H9 (cell line): Measurements from ENCODE around the gene BRD8. TPM values are rescaled to one million over a fixed set of nuclear protein-coding genes. Genes with fewer than 3 reads are reported as not detected.

Experiments used
- DNase-seq: peaks from one replicate; pipeline ENCODE4 v3.0.0-alpha.2; 2017
- H2AFZ ChIP-seq: one replicate; pipeline ENCODE4 v1.6.1; 2013; ENCODE audit warnings: mild to moderate bottlenecking, low read length, control low read depth, moderate library complexity
- H2AK5ac ChIP-seq: 2 replicates; pipeline ENCODE4 v1.6.1; 2013; ENCODE audit warnings: low read length, control low read depth, mixed read lengths; ENCODE audit not compliant: insufficient read length
- H2BK120ac ChIP-seq: one replicate; pipeline ENCODE4 v1.6.1; 2013; ENCODE audit warnings: low read depth, mild to moderate bottlenecking, low read length, control low read depth, inconsistent platforms; ENCODE audit not compliant: poor library complexity, severe bottlenecking
- H2BK12ac ChIP-seq: 2 replicates; pipeline ENCODE4 v1.6.1; 2013; ENCODE audit warnings: low read length, control low read depth, mixed read lengths, low read depth; ENCODE audit not compliant: insufficient read length
- H2BK15ac ChIP-seq: 2 replicates; pipeline ENCODE4 v1.6.1; 2013; ENCODE audit warnings: low read depth, low read length, control low read depth
- H2BK20ac ChIP-seq: one replicate; pipeline ENCODE4 v1.6.1; 2013; ENCODE audit warnings: low read depth, mild to moderate bottlenecking, low read length, control low read depth, inconsistent platforms; ENCODE audit not compliant: poor library complexity, severe bottlenecking
- H2BK5ac ChIP-seq: 2 replicates; pipeline ENCODE4 v1.6.1; 2013; ENCODE audit warnings: low read length, control low read depth, mixed read lengths; ENCODE audit not compliant: insufficient read length
- H3K14ac ChIP-seq: 2 replicates; pipeline ENCODE4 v1.6.1; 2013; ENCODE audit warnings: low read length, control low read depth; ENCODE audit not compliant: insufficient read depth
- H3K18ac ChIP-seq: 2 replicates; pipeline ENCODE4 v1.6.1; 2013; ENCODE audit warnings: low read depth, mild to moderate bottlenecking, mixed read lengths, low read length, control low read depth; ENCODE audit not compliant: insufficient read length
- H3K23ac ChIP-seq: 2 replicates; pipeline ENCODE4 v1.6.1; 2013; ENCODE audit warnings: low read length, control low read depth, mixed read lengths, low read depth; ENCODE audit not compliant: insufficient read length
- H3K23me2 ChIP-seq: 2 replicates; pipeline ENCODE4 v1.6.1; 2013; ENCODE audit warnings: low read depth, mild to moderate bottlenecking, mixed read lengths, low read length, control low read depth; ENCODE audit not compliant: insufficient read length, poor library complexity, severe bottlenecking
- H3K27ac ChIP-seq: 2 replicates; pipeline ENCODE4 v1.5.1; 2013; ENCODE audit warnings: low read length, control low read depth, mixed read lengths, low read depth; ENCODE audit not compliant: insufficient read length
- H3K27me3 ChIP-seq: 2 replicates; pipeline ENCODE4 v1.6.1; 2013; ENCODE audit warnings: low read length, control low read depth, inconsistent platforms; ENCODE audit not compliant: insufficient read depth
- H3K4ac ChIP-seq: 2 replicates; pipeline ENCODE4 v1.6.1; 2013; ENCODE audit warnings: low read depth, mild to moderate bottlenecking, control low read depth, inconsistent platforms, low read length, moderate library complexity
- H3K4me1 ChIP-seq: 2 replicates; pipeline ENCODE4 v1.6.1; 2013; ENCODE audit warnings: low read length, control low read depth, inconsistent platforms; ENCODE audit not compliant: insufficient read depth
- H3K4me2 ChIP-seq: 2 replicates; pipeline ENCODE4 v1.6.1; 2013; ENCODE audit warnings: low read length, control low read depth, mixed read lengths; ENCODE audit not compliant: insufficient read length, insufficient read depth
- H3K56ac ChIP-seq: 2 replicates; pipeline ENCODE4 v1.6.1; 2013; ENCODE audit warnings: low read depth, mild to moderate bottlenecking, mixed read lengths, low read length, control low read depth; ENCODE audit not compliant: insufficient read length
- H3K79me1 ChIP-seq: 2 replicates; pipeline ENCODE4 v1.6.1; 2013; ENCODE audit warnings: low read depth, mild to moderate bottlenecking, moderate library complexity, low read length, control low read depth, inconsistent platforms; ENCODE audit not compliant: insufficient read depth, poor library complexity, severe bottlenecking
- H3K79me2 ChIP-seq: 2 replicates; pipeline ENCODE4 v1.6.1; 2013; ENCODE audit warnings: low read length, control low read depth, inconsistent platforms; ENCODE audit not compliant: insufficient read depth
- H3K9ac ChIP-seq: 2 replicates; pipeline ENCODE4 v1.6.1; 2013; ENCODE audit warnings: low read length, control low read depth, mixed read lengths; ENCODE audit not compliant: insufficient read length; ENCODE audit errors: extremely low read depth
- H3K9me3 ChIP-seq: one replicate; pipeline ENCODE4 v1.6.1; 2013; ENCODE audit warnings: low read depth, low read length, inconsistent platforms; ENCODE audit not compliant: control insufficient read depth
- H3T11ph ChIP-seq: one replicate; pipeline ENCODE4 v1.6.1; 2013; ENCODE audit warnings: mild to moderate bottlenecking, low read length, control low read depth, inconsistent platforms
- H4K20me1 ChIP-seq: one replicate; pipeline ENCODE4 v1.6.1; 2013; ENCODE audit not compliant: control insufficient read depth, insufficient read length, insufficient read depth
- H4K5ac ChIP-seq: 2 replicates; pipeline ENCODE4 v1.6.1; 2013; ENCODE audit warnings: low read depth, mild to moderate bottlenecking, mixed read lengths, low read length, control low read depth; ENCODE audit not compliant: insufficient read length
- H4K8ac ChIP-seq: replicated peaks from 2 replicates; pipeline ENCODE4 v1.6.1; 2013; ENCODE audit warnings: low read length, control low read depth, mixed read lengths, low read depth; ENCODE audit not compliant: insufficient read length
- H4K91ac ChIP-seq: 2 replicates; pipeline ENCODE4 v1.6.1; 2013; ENCODE audit warnings: low read depth, mild to moderate bottlenecking, moderate library complexity, mixed read lengths, low read length, control low read depth; ENCODE audit not compliant: insufficient read length
- H3K27ac Mint-ChIP-seq, 3 experiments: 2 replicates in 2 of 3; 3 replicates in 1 of 3; pipeline ENCODE4 v1.8.0; 2020 to 2021; ENCODE audit warnings: mixed read lengths in 3 of 3, mild to moderate bottlenecking in 1 of 3, moderate library complexity in 1 of 3
- H3K27me3 Mint-ChIP-seq: 2 replicates; pipeline ENCODE4 v1.8.0; 2021; ENCODE audit warnings: low read depth, mild to moderate bottlenecking, moderate library complexity, mixed read lengths
- H3K36me3 Mint-ChIP-seq, 3 experiments: 2 replicates in 2 of 3; 3 replicates in 1 of 3; pipeline ENCODE4 v1.8.0; 2020 to 2021; ENCODE audit warnings: low read depth in 3 of 3, mixed read lengths in 3 of 3; ENCODE audit not compliant: insufficient read depth in 1 of 3
- H3K4me1 Mint-ChIP-seq, 2 experiments: 2 replicates each; pipeline ENCODE4 v1.8.0; 2020; ENCODE audit warnings: mixed read lengths in 2 of 2
- H3K4me3 Mint-ChIP-seq, 2 experiments: 2 replicates in 1 of 2; 3 replicates in 1 of 2; pipeline ENCODE4 v1.8.0; 2020 to 2021; ENCODE audit warnings: mild to moderate bottlenecking in 2 of 2, mixed read lengths in 2 of 2, moderate library complexity in 1 of 2
- H3K9me3 Mint-ChIP-seq, 2 experiments: 2 replicates in 1 of 2; 3 replicates in 1 of 2; pipeline ENCODE4 v1.8.0; 2020; ENCODE audit warnings: mild to moderate bottlenecking in 2 of 2, mixed read lengths in 2 of 2, moderate library complexity in 1 of 2
- CTCF ChIP-seq: fragments of 200-600 bp; sonication (generic); conservative IDR thresholded peaks from 3 replicates; pipeline ENCODE4 v1.8.0; 2021; ENCODE audit warnings: antibody characterized with exemption, mild to moderate bottlenecking
- WGBS: extraction: QIAGEN DNeasy Blood & Tissue Kit; methylation state at CpG from one replicate; pipeline ENCODE4 v1.1.7; 2013; ENCODE audit warnings: missing lambda C conversion rate, low lambda C conversion rate, mixed read lengths; ENCODE audit not compliant: insufficient read length; ENCODE audit errors: extremely low coverage; 5-methylcytosine and 5-hydroxymethylcytosine counted together
- total RNA-seq: library from RNA; stranded (reverse); gene quantifications from 2 replicates; pipeline ENCODE4 v1.2.1, GENCODE V29; 2021

BRD8 gene
- total RNA-seq, 1 experiment from 2014 or later: 67.9 TPM

DNA sequence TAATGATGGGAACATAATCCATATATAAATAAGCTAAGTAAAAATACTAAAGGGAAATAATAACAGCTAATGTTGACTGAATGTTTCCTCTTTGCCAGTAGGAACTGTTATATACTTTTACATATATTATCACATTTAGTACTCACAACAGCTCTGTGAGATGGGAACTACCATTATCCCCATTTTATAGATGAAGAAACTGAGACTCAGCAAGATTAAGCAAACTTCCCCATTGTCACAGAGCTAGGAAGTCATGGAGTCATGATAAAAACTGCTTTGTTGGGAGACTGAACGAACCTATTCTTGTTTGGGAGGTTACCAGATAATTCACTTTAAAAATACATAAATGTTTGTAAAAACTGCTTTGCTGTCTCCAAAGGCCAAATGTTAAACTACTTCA lies 71.2 kb downstream of the BRD8 start:
- Histone ChIP-seq H3K18ac (no peak overlapping the region), H3K4me1 (peaks cover 8% of the 10 kb centered on the region; the same call in 1 of the 2 replicates), H2AK5ac (no peak overlapping the region), H2BK15ac (no peak overlapping the region), H3K23me2 (no peaks in the 10 kb centered on the region), H4K8ac (no peak overlapping the region), H3K79me2 (no peaks in the 10 kb centered on the region), H3T11ph (no peak overlapping the region), H3K27ac (no peak overlapping the region), H3K4ac (no peak overlapping the region), H2BK12ac (no peak overlapping the region), H3K23ac (no peak overlapping the region), H4K91ac (no peak overlapping the region), H2BK5ac (no peak overlapping the region), H2BK20ac (no peak overlapping the region), H2BK120ac (no peak overlapping the region), H3K56ac (no peak overlapping the region), H4K20me1 (no peaks in the 10 kb centered on the region), H3K4me2 (no peak overlapping the region), H3K14ac (no peak overlapping the region), H3K79me1 (no peaks in the 10 kb centered on the region), H3K9me3 (no peaks in the 10 kb centered on the region), H4K5ac (no peak overlapping the region), H3K27me3 (no peaks in the 10 kb centered on the region; the same call in 1 of the 2 replicates), H3K9ac (no peak overlapping the region), H2AFZ (no peak overlapping the region)
- TF ChIP-seq CTCF: no peak
- H3K9me3 Mint-ChIP-seq: no peaks in the 10 kb centered on the region
- H3K4me1 Mint-ChIP-seq: peaks cover 29% of the 10 kb centered on the region in 2 experiments
- DNase-seq: no peak
- H3K27ac Mint-ChIP-seq: no peak overlapping the region
- H3K4me3 Mint-ChIP-seq: no peak overlapping the region
- H3K27me3 Mint-ChIP-seq: peaks cover 19% of the 10 kb centered on the region
- no peaks in the 10 kb centered on the region for H3K36me3 Mint-ChIP-seq
- no CpG with 5 or more reads among the region's 1 CpG for WGBS
